Tibial artery (tissue), 4 donors: ENCODE results near the gene NOL11.

Experiments used
- DNase-seq, 2 donors: peaks; one replicate each; pipeline ENCODE4 v3.0.0-alpha.2; 2019
- H3K27ac ChIP-seq, 2 donors: fragments of 200-600 bp; sonication (generic) in 1 of 2; 1 replicate in 1 of 2; 2 replicates in 1 of 2; pipeline ENCODE4 v1.5.1; 2018 to 2019; ENCODE audit warnings: mild to moderate bottlenecking in 1 of 2
- H3K27me3 ChIP-seq, 2 donors: fragments of 200-600 bp; sonication (generic) in 1 of 2; one replicate each; pipeline versions ENCODE4 v1.5.1 to v1.6.0; 2016 to 2019
- H3K36me3 ChIP-seq, 3 donors: fragments of 200-600 bp; sonication (generic) in 2 of 3; one replicate each; pipeline ENCODE4 v1.5.1; 2016 to 2019; ENCODE audit warnings: mild to moderate bottlenecking in 2 of 3
- H3K4me1 ChIP-seq, 4 donors: fragments of 200-600 bp; sonication (generic) in 2 of 4; 1 replicate in 3 of 4; 2 replicates in 1 of 4; pipeline ENCODE4 v1.5.1; 2016 to 2019
- H3K4me3 ChIP-seq, 2 donors: fragments of 200-600 bp; sonication (generic) in 1 of 2; 1 replicate in 1 of 2; 2 replicates in 1 of 2; pipeline ENCODE4 v1.5.1; 2018 to 2019; ENCODE audit warnings: mild to moderate bottlenecking in 2 of 2
- H3K9me3 ChIP-seq, 3 donors: fragments of 200-600 bp; sonication (generic) in 1 of 3; one replicate each; pipeline ENCODE4 v1.5.1; 2016 to 2019
- CTCF ChIP-seq, 2 experiments: fragments of 200-600 bp in 1 of 2; fragments of 450-650 bp in 1 of 2; IDR thresholded peaks; one replicate each; pipeline ENCODE4 v1.5.1; 2017 to 2019; ENCODE audit warnings: antibody characterized with exemption in 2 of 2, mild to moderate bottlenecking in 1 of 2, moderate library complexity in 1 of 2
- intact Hi-C: fragments of 100-400 bp; cut with DNase I; formaldehyde crosslinking; loops from one replicate; pipeline ENCODE4 v1.15.0; 2023; ENCODE audit warnings: low total_unique reads

The NOL11 gene

GRCh38 chr17:67773246-67773645 is 55.5 kb downstream of the NOL11 start:
- DNase-seq: no peak
- TF ChIP-seq CTCF (IDR thresholded peaks at IDR 0.05): no peak
- intact Hi-C loops: no loop called here
- Histone ChIP-seq H3K4me1 (no peaks in the 10 kb centered on the region), H3K27ac (no peak overlapping the region), H3K36me3 (no peaks in the 10 kb centered on the region), H3K27me3 (no peaks in the 10 kb centered on the region), H3K9me3 (no peaks in the 10 kb centered on the region), H3K4me3 (no peak overlapping the region)

GRCh38 chr17:67779098-67779672 is 61.4 kb downstream of the NOL11 start:
- TF ChIP-seq CTCF (IDR thresholded peaks at IDR 0.05): peak in 1 of 2 experiments; percentile 9
- no peak overlapping the region for H3K4me3 ChIP-seq
- H3K4me1 ChIP-seq: peaks cover 0 to 3% (median 0%) of the 10 kb centered on the region in 4 donors
- H3K27ac ChIP-seq: no peak overlapping the region
- no peaks in the 10 kb centered on the region for H3K9me3 ChIP-seq
- H3K36me3 ChIP-seq: no peaks in the 10 kb centered on the region
- intact Hi-C loops: no loop called here
- peak in 1 of 2 donors; percentile 39 for DNase-seq
- no peaks in the 10 kb centered on the region for H3K27me3 ChIP-seq

- Histone ChIP-seq H3K4me3 (no peak overlapping the region), H3K9me3 (no peaks in the 10 kb centered on the region), H3K4me1 (no peaks in the 10 kb centered on the region), H3K27me3 (no peaks in the 10 kb centered on the region), H3K27ac (no peak overlapping the region), H3K36me3 (no peaks in the 10 kb centered on the region)
- DNase-seq: no peak
- intact Hi-C loops: no loop called here
- TF ChIP-seq CTCF (IDR thresholded peaks at IDR 0.05): no peak
Measured at GRCh38 chr17:67784364-67785121, 66.8 kb downstream of the NOL11 start.

- Histone ChIP-seq H3K36me3 (no peaks in the 10 kb centered on the region), H3K27me3 (no peaks in the 10 kb centered on the region), H3K27ac (no peak overlapping the region), H3K4me3 (no peak overlapping the region), H3K9me3 (no peaks in the 10 kb centered on the region), H3K4me1 (no peaks in the 10 kb centered on the region)
- TF ChIP-seq CTCF (IDR thresholded peaks at IDR 0.05): no peak
- intact Hi-C loops: no loop called here
- DNase-seq: no peak
Measured at GRCh38 chr17:67785122-67785477, 67.4 kb downstream of the NOL11 start.

- intact Hi-C loops: no loop called here
- no peak overlapping the region for H3K4me3 ChIP-seq
- no peak for DNase-seq
- H3K27me3 ChIP-seq: no peaks in the 10 kb centered on the region
- no peaks in the 10 kb centered on the region for H3K4me1 ChIP-seq
- H3K36me3 ChIP-seq: no peaks in the 10 kb centered on the region
- H3K27ac ChIP-seq: no peak overlapping the region
- no peak for TF ChIP-seq CTCF (IDR thresholded peaks at IDR 0.05)
- H3K9me3 ChIP-seq: no peaks in the 10 kb centered on the region
Measured at GRCh38 chr17:67785504-67785903, 67.8 kb downstream of the NOL11 start.
